ENCODE measurements around the gene FNBP1L. TPM values are rescaled to one million over a fixed set of nuclear protein-coding genes. Genes with fewer than 3 reads are reported as not detected.

FNBP1L gene
- total RNA-seq, 1 experiment from 2014 or later = 119 TPM

DNA sequence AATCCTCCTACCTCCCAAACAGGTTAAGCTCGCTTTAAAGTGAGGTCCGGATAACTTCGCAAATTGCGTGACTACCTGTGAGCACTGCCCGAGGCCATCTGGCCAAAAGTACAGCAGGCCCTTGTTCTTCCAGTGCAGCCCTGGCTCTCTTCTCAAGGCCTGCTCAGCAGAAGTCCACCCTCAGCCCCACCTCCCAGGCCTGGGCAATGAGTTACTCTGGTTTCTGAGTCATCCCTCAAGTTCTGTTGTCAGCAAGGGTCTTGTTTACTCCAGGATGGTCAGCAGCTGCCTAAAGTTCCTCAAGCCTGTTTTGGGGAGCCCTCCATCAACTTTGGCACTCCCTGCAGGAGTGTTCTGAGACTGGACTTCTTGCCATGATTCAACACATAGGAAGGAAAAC, 132.0 kb downstream of the FNBP1L start:
- no CpG with 5 or more reads among the region's 5 CpGs for WGBS (ENCODE audit: extremely low coverage, insufficient read length, low lambda C conversion rate)
- no peak overlapping the region for H3K4me3 Mint-ChIP-seq
- Histone ChIP-seq H2BK12ac (ENCODE audit: insufficient read length, low read depth, low read length) (no peak overlapping the region), H4K5ac (ENCODE audit: insufficient read length, low read depth, low read length) (no peak overlapping the region), H3K9ac (ENCODE audit: extremely low read depth, insufficient read length, low read length) (no peak overlapping the region), H3K18ac (ENCODE audit: insufficient read length, low read depth, low read length) (no peak overlapping the region), H4K20me1 (ENCODE audit: control insufficient read depth, insufficient read depth, insufficient read length) (no peaks in the 10 kb centered on the region), H2BK120ac (ENCODE audit: low read depth, low read length, poor library complexity, severe bottlenecking) (no peak overlapping the region), H2BK20ac (ENCODE audit: low read depth, low read length, poor library complexity, severe bottlenecking) (no peak overlapping the region), H4K91ac (ENCODE audit: insufficient read length, low read depth, low read length) (no peak overlapping the region), H3K79me2 (ENCODE audit: insufficient read depth, low read length) (no peaks in the 10 kb centered on the region), H3K23me2 (ENCODE audit: insufficient read length, low read depth, low read length, poor library complexity, severe bottlenecking) (no peaks in the 10 kb centered on the region), H3K4me1 (ENCODE audit: insufficient read depth, low read length) (no peaks in the 10 kb centered on the region), H3K9me3 (ENCODE audit: control insufficient read depth, low read depth, low read length) (no peaks in the 10 kb centered on the region), H3K4me2 (ENCODE audit: insufficient read depth, insufficient read length, low read length) (no peak overlapping the region), H3K27ac (ENCODE audit: insufficient read length, low read depth, low read length) (no peak overlapping the region), H3K4ac (ENCODE audit: low read depth, low read length) (no peak overlapping the region), H2BK5ac (ENCODE audit: insufficient read length, low read length) (no peak overlapping the region), H3K14ac (ENCODE audit: insufficient read depth, low read length) (no peak overlapping the region), H2AFZ (ENCODE audit: low read length) (no peak overlapping the region), H2AK5ac (ENCODE audit: insufficient read length, low read length) (no peak overlapping the region), H4K8ac (replicated peaks; ENCODE audit: insufficient read length, low read depth, low read length) (no peak overlapping the region), H3K56ac (ENCODE audit: insufficient read length, low read depth, low read length) (no peak overlapping the region), H2BK15ac (ENCODE audit: low read depth, low read length) (no peak overlapping the region), H3K27me3 (ENCODE audit: insufficient read depth, low read length) (no peaks in the 10 kb centered on the region; the same call in 1 of the 2 replicates), H3K79me1 (ENCODE audit: insufficient read depth, low read depth, low read length, poor library complexity, severe bottlenecking) (no peaks in the 10 kb centered on the region), H3K23ac (ENCODE audit: insufficient read length, low read depth, low read length) (no peak overlapping the region), H3T11ph (ENCODE audit: low read length) (no peak overlapping the region)
- H3K27me3 Mint-ChIP-seq (ENCODE audit: low read depth) = no peaks in the 10 kb centered on the region
- TF ChIP-seq, protein P1, sequence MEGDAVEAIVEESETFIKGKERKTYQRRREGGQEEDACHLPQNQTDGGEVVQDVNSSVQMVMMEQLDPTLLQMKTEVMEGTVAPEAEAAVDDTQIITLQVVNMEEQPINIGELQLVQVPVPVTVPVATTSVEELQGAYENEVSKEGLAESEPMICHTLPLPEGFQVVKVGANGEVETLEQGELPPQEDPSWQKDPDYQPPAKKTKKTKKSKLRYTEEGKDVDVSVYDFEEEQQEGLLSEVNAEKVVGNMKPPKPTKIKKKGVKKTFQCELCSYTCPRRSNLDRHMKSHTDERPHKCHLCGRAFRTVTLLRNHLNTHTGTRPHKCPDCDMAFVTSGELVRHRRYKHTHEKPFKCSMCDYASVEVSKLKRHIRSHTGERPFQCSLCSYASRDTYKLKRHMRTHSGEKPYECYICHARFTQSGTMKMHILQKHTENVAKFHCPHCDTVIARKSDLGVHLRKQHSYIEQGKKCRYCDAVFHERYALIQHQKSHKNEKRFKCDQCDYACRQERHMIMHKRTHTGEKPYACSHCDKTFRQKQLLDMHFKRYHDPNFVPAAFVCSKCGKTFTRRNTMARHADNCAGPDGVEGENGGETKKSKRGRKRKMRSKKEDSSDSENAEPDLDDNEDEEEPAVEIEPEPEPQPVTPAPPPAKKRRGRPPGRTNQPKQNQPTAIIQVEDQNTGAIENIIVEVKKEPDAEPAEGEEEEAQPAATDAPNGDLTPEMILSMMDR (conservative IDR thresholded peaks at IDR 0.05) = no peak
- DNase-seq = no peak
- H3K9me3 Mint-ChIP-seq = no peaks in the 10 kb centered on the region
- peaks cover 12 to 19% of the 10 kb centered on the region in 2 experiments for H3K4me1 Mint-ChIP-seq
- peak overlapping the region in 1 of 3 experiments; percentile 57; a peak in 1 of 7 replicates for H3K27ac Mint-ChIP-seq
- peaks cover 3 to 27% (median 5%) of the 10 kb centered on the region in 3 experiments; a peak in 6 of 7 replicates for H3K36me3 Mint-ChIP-seq (ENCODE audit: insufficient read depth in 1 of 3, low read depth in 3 of 3)
